Pancreas (tissue), 10 donors: ENCODE measurements around the gene ZNF106. TPM values are rescaled to one million over a fixed set of nuclear protein-coding genes. Genes with fewer than 3 reads are reported as not detected.

Experiments
- ATAC-seq, 4 donors: fragments of 200-7000 bp; cut with Tn5 transposase; one replicate each; pipeline versions ENCODE4 v1.8.0 to v1.9.1; 2020; ENCODE audit warnings: mild to moderate bottlenecking in 4 of 4, moderate library complexity in 4 of 4
- DNase-seq, 6 donors: peaks; one replicate each; pipeline ENCODE4 v3.0.0-alpha.2; 2020
- FAIRE-seq: peaks from 2 replicates; lab custom pipeline; 2012; peaks lifted over from hg19 to GRCh38; lab: Jason Lieb, UNC
- H3K27ac ChIP-seq, 4 donors: fragments of 200-600 bp; sonication (generic); 1 replicate in 3 of 4; 2 replicates in 1 of 4; pipeline versions ENCODE4 v1.5.0 to v1.8.0; 2020
- H3K27me3 ChIP-seq, 4 donors: fragments of 200-600 bp; one replicate each; pipeline ENCODE4 v1.8.0; 2021
- H3K36me3 ChIP-seq, 3 donors: fragments of 200-600 bp; sonication (generic) in 1 of 3; one replicate each; pipeline versions ENCODE4 v1.5.0 to v1.8.0; 2020 to 2021
- H3K4me1 ChIP-seq, 3 donors: fragments of 200-600 bp; one replicate each; pipeline ENCODE4 v1.8.0; 2021
- H3K4me3 ChIP-seq, 4 donors: fragments of 200-600 bp; sonication (generic) in 2 of 4; one replicate each; pipeline versions ENCODE4 v1.5.0 to v1.8.0; 2020 to 2021
- H3K9me3 ChIP-seq, 4 donors: fragments of 200-600 bp; one replicate each; pipeline ENCODE4 v1.8.0; 2021
- CTCF ChIP-seq, 4 donors: fragments of 200-600 bp; sonication (generic) in 3 of 4; IDR thresholded peaks; one replicate each; pipeline versions ENCODE4 v1.5.0 to v1.8.0; 2021; ENCODE audit warnings: antibody characterized with exemption in 4 of 4
- WGBS, 2 donors: extraction: QIAGEN DNeasy Blood & Tissue Kit; methylation state at CpG; one replicate each; pipeline ENCODE4 v1.1.7; 2013; 5-methylcytosine and 5-hydroxymethylcytosine counted together
- intact Hi-C, 3 donors: fragments of 100-400 bp; cut with DNase I; formaldehyde crosslinking; loops; one replicate each; pipeline versions ENCODE4 v1.11.1 to v1.14.2; 2022
- polyA plus RNA-seq, 2 donors: library from polyadenylated mRNA; stranded (reverse); fragments of 200-250 nt; gene quantifications; one replicate each; pipeline ENCODE4 v1.2.3, GENCODE V29; 2013
- total RNA-seq, 6 donors: library from RNA; stranded (reverse); fragmentation: NEBNext Ultra II Directional in 4 of 6; extraction: Animal tissue kit (Norgen Biotek cat#: 25700) in 4 of 6; gene quantifications; one replicate each; pipeline versions ENCODE4 v1.2.1 to v1.2.4, GENCODE V29; 2021 to 2023
- donor health status: healthy with polysubstance abuse.
- donor health status: DM: no; HTN: no; CAD: no; lungs with moderate emphysema.
- donor health status: DM: no; HTN: no; CAD: no.
- donor health status: control.
- donor health status: control.
- donor health status: Bipolar disorder and iron deficiency.
- donor health status: DM: yes; HTN: yes; CAD: no.
- donor health status: DM: no; HTN: no; CAD: no.
- donor health status: DM: no; HTN: no; CAD: no.
- donor health status: DM: yes; HTN: yes; CAD: no.

Gene ZNF106
- total and polyA plus RNA-seq, 8 donors, result 4.3 to 38.4 (median 17.5) TPM

- no peaks in the 10 kb centered on the region for H3K4me1 ChIP-seq
- WGBS, 2 donors, result 23 to 44% methylated on average over 1 of the region's 1 CpG
- no peaks in the 10 kb centered on the region for H3K9me3 ChIP-seq
- no peak overlapping the region for H3K4me3 ChIP-seq
- H3K27ac ChIP-seq, result no peak overlapping the region
- DNase-seq (peak in 1 of 6 donors; percentile 30), ATAC-seq (no peak), FAIRE-seq (no peak)
- no peak for TF ChIP-seq CTCF (IDR thresholded peaks at IDR 0.05)
- intact Hi-C loops, result no loop called here
- H3K27me3 ChIP-seq, result no peaks in the 10 kb centered on the region
- no peaks in the 10 kb centered on the region for H3K36me3 ChIP-seq
Observed at GRCh38 chr15:42364529-42364928, 126.4 kb downstream of the ZNF106 start.

GRCh38 chr15:42363942-42364341 is 127.0 kb downstream of the ZNF106 start:
- Histone ChIP-seq H3K9me3 (no peaks in the 10 kb centered on the region), H3K4me3 (no peak overlapping the region), H3K36me3 (no peaks in the 10 kb centered on the region), H3K27me3 (no peaks in the 10 kb centered on the region), H3K4me1 (no peaks in the 10 kb centered on the region), H3K27ac (no peak overlapping the region)
- FAIRE-seq (no peak), ATAC-seq (no peak), DNase-seq (no peak)
- no peak for TF ChIP-seq CTCF (IDR thresholded peaks at IDR 0.05)
- intact Hi-C loops, result no loop called here

- DNase-seq (no peak), ATAC-seq (no peak), FAIRE-seq (no peak)
- WGBS, 2 donors, result 90 to 94% methylated on average over 3 of the region's 3 CpGs
- no peak overlapping the region for H3K27ac ChIP-seq
- intact Hi-C loops, result no loop called here
- no peak overlapping the region for H3K4me3 ChIP-seq
- no peaks in the 10 kb centered on the region for H3K36me3 ChIP-seq
- no peaks in the 10 kb centered on the region for H3K4me1 ChIP-seq
- TF ChIP-seq CTCF (IDR thresholded peaks at IDR 0.05), result no peak
- no peaks in the 10 kb centered on the region for H3K9me3 ChIP-seq
- no peaks in the 10 kb centered on the region for H3K27me3 ChIP-seq
Observed at GRCh38 chr15:42363487-42363886, 127.5 kb downstream of the ZNF106 start.

Other genes with a start within 250 kb of the ZNF106 start
- 10 to 100 TPM in 4 of 6 donors, 1 to 10 TPM in 2; 6.9 to 21.1 (median 10.7) TPM for gene GANC, start 217.9 kb downstream of the ZNF106 start, total RNA-seq
- gene GANC, start 217.9 kb downstream of the ZNF106 start, polyA plus RNA-seq, result 1 to 10 TPM; 8.7 to 9.1 TPM
- gene TMEM87A, start 217.7 kb downstream of the ZNF106 start, total RNA-seq, result 10 to 100 TPM; 19.2 to 32.1 (median 25.1) TPM
- 10 to 100 TPM; 12.2 to 23.2 TPM for gene TMEM87A, start 217.7 kb downstream of the ZNF106 start, polyA plus RNA-seq
- gene CAPN3, start 131.6 kb downstream of the ZNF106 start, total RNA-seq, result 1 to 10 TPM; 1.8 to 6.7 (median 3.6) TPM
- gene CAPN3, start 131.6 kb downstream of the ZNF106 start, polyA plus RNA-seq, result 10 to 100 TPM; 23.5 to 35.8 TPM
- gene SNAP23, start 4.5 kb upstream of the ZNF106 start, total RNA-seq, result 10 to 100 TPM; 14.2 to 39.4 (median 19.6) TPM
- gene SNAP23, start 4.5 kb upstream of the ZNF106 start, polyA plus RNA-seq, result 10 to 100 TPM; 20.5 to 22.0 TPM
- 10 to 100 TPM in 1 of 6 donors, 1 to 10 TPM in 5; 5.6 to 14.8 (median 8.6) TPM for gene LRRC57, start 57.7 kb upstream of the ZNF106 start, total RNA-seq
- gene LRRC57, start 57.7 kb upstream of the ZNF106 start, polyA plus RNA-seq, result 1 to 10 TPM; 3.8 to 4.9 TPM
- 1 to 10 TPM; 6.2 to 9.0 (median 8.3) TPM for gene HAUS2, start 57.7 kb upstream of the ZNF106 start, total RNA-seq
- gene HAUS2, start 57.7 kb upstream of the ZNF106 start, polyA plus RNA-seq, result 1 to 10 TPM; 5.4 to 6.1 TPM
- gene STARD9, start 84.5 kb upstream of the ZNF106 start, total RNA-seq, result 1 to 10 TPM in 3 of 6 donors, under 1 TPM in 3; 0.44 to 2.0 (median 1.0) TPM
- gene STARD9, start 84.5 kb upstream of the ZNF106 start, polyA plus RNA-seq, result 1 to 10 TPM; 2.6 to 3.0 TPM
- 10 to 100 TPM in 1 of 6 donors, 1 to 10 TPM in 5; 5.8 to 13.4 (median 8.1) TPM for gene CDAN1, start 246.0 kb upstream of the ZNF106 start, total RNA-seq
- gene CDAN1, start 246.0 kb upstream of the ZNF106 start, polyA plus RNA-seq, result 10 to 100 TPM; 14.1 to 20.0 TPM